Neural progenitor cell (in vitro differentiated cells): ENCODE results near the gene MMD2. TPM values are rescaled to one million over a fixed set of nuclear protein-coding genes. Genes with fewer than 3 reads are reported as not detected.

Experiments used
- DNase-seq: peaks from one replicate; pipeline ENCODE4 v3.0.0-alpha.2; 2016; ENCODE audit warnings: low spot score
- H2AFZ ChIP-seq: fragments of 200-600 bp; sonication (generic); replicated peaks from 2 replicates; pipeline ENCODE4 v1.6.1; 2016; ENCODE audit warnings: antibody characterized with exemption
- H3F3A ChIP-seq: fragments of 200-600 bp; sonication (generic); 2 replicates; pipeline ENCODE4 v1.6.1; 2016; ENCODE audit warnings: antibody characterized with exemption, low read depth
- H3K27ac ChIP-seq: fragments of 200-600 bp; sonication (generic); 2 replicates; pipeline ENCODE4 v1.5.1; 2016; ENCODE audit warnings: mild to moderate bottlenecking
- H3K27me3 ChIP-seq: fragments of 200-600 bp; sonication (generic); 2 replicates; pipeline ENCODE4 v1.6.1; 2016; ENCODE audit warnings: mild to moderate bottlenecking, moderate library complexity
- H3K36me3 ChIP-seq: fragments of 200-600 bp; sonication (generic); 2 replicates; pipeline ENCODE4 v1.5.1; 2016
- H3K4me1 ChIP-seq: fragments of 200-600 bp; sonication (generic); 2 replicates; pipeline ENCODE4 v1.6.1; 2016; ENCODE audit warnings: mixed run types
- H3K4me2 ChIP-seq: fragments of 200-600 bp; sonication (generic); 2 replicates; pipeline ENCODE4 v1.6.1; 2016
- H3K4me3 ChIP-seq: fragments of 200-600 bp; sonication (generic); 2 replicates; pipeline ENCODE4 v1.5.1; 2016
- H3K79me2 ChIP-seq: fragments of 200-600 bp; sonication (generic); 2 replicates; pipeline ENCODE4 v1.6.1; 2016; ENCODE audit warnings: low read depth
- H3K9ac ChIP-seq: fragments of 200-600 bp; sonication (generic); 2 replicates; pipeline ENCODE4 v1.6.1; 2016
- H3K9me3 ChIP-seq: fragments of 200-600 bp; sonication (generic); 2 replicates; pipeline ENCODE4 v1.5.1; 2016; ENCODE audit warnings: low read depth
- H4K20me1 ChIP-seq: fragments of 200-600 bp; sonication (generic); 2 replicates; pipeline ENCODE4 v1.6.1; 2016; ENCODE audit warnings: low read depth
- H3K27ac Mint-ChIP-seq: 3 replicates; pipeline ENCODE4 v1.8.0; 2021; ENCODE audit warnings: mixed read lengths
- H3K27me3 Mint-ChIP-seq: 2 replicates; pipeline ENCODE4 v1.8.0; 2022; ENCODE audit warnings: low read depth, mild to moderate bottlenecking, inconsistent platforms, moderate library complexity, mixed read lengths; ENCODE audit not compliant: insufficient read depth
- H3K36me3 Mint-ChIP-seq: 3 replicates; pipeline ENCODE4 v1.8.0; 2021; ENCODE audit warnings: mixed read lengths
- H3K4me1 Mint-ChIP-seq: 3 replicates; pipeline ENCODE4 v1.8.0; 2021; ENCODE audit warnings: mixed read lengths
- H3K4me3 Mint-ChIP-seq: 3 replicates; pipeline ENCODE4 v1.8.0; 2021; ENCODE audit warnings: mild to moderate bottlenecking, moderate library complexity, mixed read lengths
- H3K9me3 Mint-ChIP-seq: 3 replicates; pipeline ENCODE4 v1.8.0; 2020; ENCODE audit warnings: mixed read lengths
- CTCF ChIP-seq: fragments of 200-600 bp; sonication (generic); IDR thresholded peaks from 2 replicates; pipeline ENCODE4 v1.5.1; 2017; ENCODE audit warnings: antibody characterized with exemption, mild to moderate bottlenecking
- EZH2 ChIP-seq: fragments of 200-600 bp; sonication (generic); IDR thresholded peaks from 2 replicates; pipeline ENCODE4 v1.6.1; 2017; ENCODE audit warnings: antibody characterized with exemption, mild to moderate bottlenecking, moderate library complexity
- EZH2phosphoT487 ChIP-seq: fragments of 200-600 bp; sonication (generic); IDR thresholded peaks from 2 replicates; pipeline ENCODE4 v1.6.1; 2017; ENCODE audit warnings: antibody characterized with exemption
- small RNA-seq: library from RNA; depleted of rRNA; stranded (forward); fragments of <200 nt; gene quantifications from one replicate; pipeline ENCODE3, GENCODE V24; 2015
- total RNA-seq: library from RNA; depleted of rRNA; stranded (reverse); fragments of >200 nt; gene quantifications from 2 replicates; pipeline ENCODE4 v1.2.3, GENCODE V29; 2015; ENCODE audit warnings: low replicate concordance

Gene MMD2
- total RNA-seq, 1 donor from 2014 or later: not detected

GRCh38 chr7:4861227-4861626 is 97.8 kb downstream of the MMD2 start:
- no peak overlapping the region for H3K27ac Mint-ChIP-seq
- H3K79me2 ChIP-seq: no peaks in the 10 kb centered on the region
- TF ChIP-seq EZH2phosphoT487: no peak
- no peak for TF ChIP-seq EZH2
- no peak for TF ChIP-seq CTCF
- no peaks in the 10 kb centered on the region for H3K9me3 ChIP-seq
- H3K36me3 Mint-ChIP-seq: peaks cover 32% of the 10 kb centered on the region
- H3K27me3 Mint-ChIP-seq: peaks cover 2% of the 10 kb centered on the region
- H3F3A ChIP-seq: no peaks in the 10 kb centered on the region
- no peak overlapping the region for H3K9ac ChIP-seq
- no peak for DNase-seq
- H3K36me3 ChIP-seq: no peaks in the 10 kb centered on the region
- no peak overlapping the region for H3K4me3 ChIP-seq
- peaks cover 33% of the 10 kb centered on the region for H3K9me3 Mint-ChIP-seq
- H3K4me1 Mint-ChIP-seq: no peaks in the 10 kb centered on the region
- H3K4me3 Mint-ChIP-seq: no peak overlapping the region
- no peaks in the 10 kb centered on the region for H4K20me1 ChIP-seq
- H2AFZ ChIP-seq: no peak overlapping the region
- no peak overlapping the region for H3K27ac ChIP-seq
- no peaks in the 10 kb centered on the region for H3K4me1 ChIP-seq
- H3K27me3 ChIP-seq: peaks cover 4% of the 10 kb centered on the region
- no peak overlapping the region for H3K4me2 ChIP-seq

- no peaks in the 10 kb centered on the region for H4K20me1 ChIP-seq
- H3K4me1 ChIP-seq: no peaks in the 10 kb centered on the region
- no peaks in the 10 kb centered on the region for H3K4me1 Mint-ChIP-seq
- no peak overlapping the region for H3K27ac Mint-ChIP-seq
- H3K27me3 ChIP-seq: peaks cover 4% of the 10 kb centered on the region
- H3K9ac ChIP-seq: no peak overlapping the region
- no peaks in the 10 kb centered on the region for H3K79me2 ChIP-seq
- TF ChIP-seq EZH2: no peak
- TF ChIP-seq CTCF: no peak
- no peaks in the 10 kb centered on the region for H3K27me3 Mint-ChIP-seq
- H3K27ac ChIP-seq: no peak overlapping the region
- no peak overlapping the region for H3K4me3 ChIP-seq
- peaks cover 21% of the 10 kb centered on the region for H3K36me3 Mint-ChIP-seq
- no peaks in the 10 kb centered on the region for H3K9me3 ChIP-seq
- H3K4me2 ChIP-seq: no peak overlapping the region
- no peaks in the 10 kb centered on the region for H3K36me3 ChIP-seq
- H3K9me3 Mint-ChIP-seq: peaks cover 17% of the 10 kb centered on the region
- no peak overlapping the region for H2AFZ ChIP-seq
- H3F3A ChIP-seq: no peaks in the 10 kb centered on the region
- no peak overlapping the region for H3K4me3 Mint-ChIP-seq
- DNase-seq: no peak
Measured at GRCh38 chr7:4857189-4857588, 101.8 kb downstream of the MMD2 start.

GRCh38 chr7:4856336-4857057 is 102.5 kb downstream of the MMD2 start:
- H3K4me1 Mint-ChIP-seq: no peaks in the 10 kb centered on the region
- Histone ChIP-seq H2AFZ (no peak overlapping the region), H3K4me2 (no peak overlapping the region), H4K20me1 (no peaks in the 10 kb centered on the region), H3K4me3 (no peak overlapping the region), H3K79me2 (no peaks in the 10 kb centered on the region), H3F3A (no peaks in the 10 kb centered on the region), H3K9ac (no peak overlapping the region), H3K9me3 (no peaks in the 10 kb centered on the region), H3K36me3 (no peaks in the 10 kb centered on the region), H3K27ac (no peak overlapping the region), H3K27me3 (peaks cover 4% of the 10 kb centered on the region), H3K4me1 (no peaks in the 10 kb centered on the region)
- peaks cover 2% of the 10 kb centered on the region for H3K27me3 Mint-ChIP-seq
- peaks cover 24% of the 10 kb centered on the region for H3K36me3 Mint-ChIP-seq
- no peak for DNase-seq
- H3K9me3 Mint-ChIP-seq: peaks cover 21% of the 10 kb centered on the region
- no peak overlapping the region for H3K4me3 Mint-ChIP-seq
- H3K27ac Mint-ChIP-seq: no peak overlapping the region
- no peak for TF ChIP-seq EZH2
- no peak for TF ChIP-seq CTCF
- TF ChIP-seq EZH2phosphoT487: no peak

Small RNAs within 50 kb of the gene (small RNA-seq; reads per million reads assigned to genes)
- not detected for gene AC092032.1

Other genes starting within 250 kb of the MMD2 start
- 8.3 and 21.8 TPM in 2 replicates for gene AP5Z1, start 183.6 kb downstream of the MMD2 start, total RNA-seq
- gene PAPOLB, start 97.2 kb downstream of the MMD2 start, total RNA-seq: 0.06 TPM in 1 of 2 replicates, not detected in the other
- 3.1 and 5.8 TPM in 2 replicates for gene RADIL, start 75.5 kb downstream of the MMD2 start, total RNA-seq
- 14.8 and 24.5 TPM in 2 replicates for gene RBAK, start 86.7 kb upstream of the MMD2 start, total RNA-seq
- gene WIPI2, start 231.0 kb upstream of the MMD2 start, total RNA-seq: 64.9 and 74.8 TPM in 2 replicates